ENCODE results near the gene ZNF200. TPM values are rescaled to one million over a fixed set of nuclear protein-coding genes. Genes with fewer than 3 reads are reported as not detected.

The ZNF200 gene
- total and polyA plus RNA-seq, 2 of the 13 experiments (the other 11 are each of a cell fraction or from before 2014, with no cell fraction given) = 3.5 to 16.5 TPM

DNA sequence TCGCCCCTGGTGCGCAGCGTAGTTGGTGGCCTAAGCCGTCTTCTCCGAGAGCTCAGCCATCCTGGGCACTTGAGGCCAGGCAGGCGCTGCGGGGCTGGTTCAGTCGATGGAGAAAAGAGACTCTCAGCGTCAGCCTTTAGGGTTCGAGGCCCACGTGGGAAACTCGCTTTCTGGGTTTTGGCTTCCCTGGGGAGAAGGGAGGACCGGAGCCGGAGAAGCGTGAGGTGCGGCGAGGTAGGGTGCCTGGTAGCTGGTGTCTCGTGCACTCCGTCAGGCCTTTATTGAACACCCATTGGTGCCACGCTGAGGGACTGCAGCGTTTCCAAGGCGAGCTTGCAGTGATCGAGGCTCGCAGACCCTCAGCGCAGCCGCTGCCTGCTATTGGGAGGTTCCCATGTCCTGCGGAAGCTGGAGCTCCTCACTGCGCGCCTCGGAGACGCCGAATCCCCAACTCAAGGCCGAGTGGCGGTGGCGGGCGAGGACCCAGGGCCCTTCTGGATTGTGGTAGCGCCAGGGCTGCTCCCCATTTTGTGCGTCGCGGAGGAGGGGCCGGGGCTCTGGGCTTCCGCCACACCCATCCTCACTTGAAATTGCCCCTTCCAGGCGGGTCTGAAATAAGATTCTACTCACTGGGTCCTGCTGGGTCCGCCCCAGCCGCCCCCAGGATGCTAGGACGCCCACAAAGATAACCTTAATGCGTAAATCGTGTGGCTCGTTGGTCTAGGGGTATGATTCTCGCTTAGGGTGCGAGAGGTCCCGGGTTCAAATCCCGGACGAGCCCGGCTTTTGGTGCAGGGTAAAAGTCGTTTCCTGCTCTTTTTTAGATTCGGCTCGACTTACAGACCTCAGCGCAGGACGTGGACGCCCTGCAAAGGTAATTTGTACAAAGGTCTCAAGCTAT lies 45.8 kb downstream of the ZNF200 start (continued):
- TF ChIP-seq, protein P1, sequence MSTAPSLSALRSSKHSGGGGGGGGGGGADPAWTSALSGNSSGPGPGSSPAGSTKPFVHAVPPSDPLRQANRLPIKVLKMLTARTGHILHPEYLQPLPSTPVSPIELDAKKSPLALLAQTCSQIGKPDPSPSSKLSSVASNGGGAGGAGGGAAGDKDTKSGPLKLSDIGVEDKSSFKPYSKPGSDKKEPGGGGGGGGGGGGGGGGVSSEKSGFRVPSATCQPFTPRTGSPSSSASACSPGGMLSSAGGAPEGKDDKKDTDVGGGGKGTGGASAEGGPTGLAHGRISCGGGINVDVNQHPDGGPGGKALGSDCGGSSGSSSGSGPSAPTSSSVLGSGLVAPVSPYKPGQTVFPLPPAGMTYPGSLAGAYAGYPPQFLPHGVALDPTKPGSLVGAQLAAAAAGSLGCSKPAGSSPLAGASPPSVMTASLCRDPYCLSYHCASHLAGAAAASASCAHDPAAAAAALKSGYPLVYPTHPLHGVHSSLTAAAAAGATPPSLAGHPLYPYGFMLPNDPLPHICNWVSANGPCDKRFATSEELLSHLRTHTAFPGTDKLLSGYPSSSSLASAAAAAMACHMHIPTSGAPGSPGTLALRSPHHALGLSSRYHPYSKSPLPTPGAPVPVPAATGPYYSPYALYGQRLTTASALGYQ (CRISPR knock-in tag; IDR thresholded peaks at IDR 0.05) = no peak; the same call in 1 of the 2 replicates
- TF ChIP-seq ZNF124 (CRISPR knock-in tag; IDR thresholded peaks at IDR 0.05) (no peak), GTF2F1 (IDR thresholded peaks at IDR 0.05; ENCODE audit: low read length) (no peak), HDAC1 (CRISPR knock-in tag; IDR thresholded peaks at IDR 0.05) (no peak), RBM22 (optimal IDR thresholded peaks at IDR 0.05; ENCODE audit: low read length) (peak; percentile 52), ZFX (CRISPR knock-in tag; IDR thresholded peaks at IDR 0.05; ENCODE audit: low read depth) (peak; percentile 57), ZNF260 (CRISPR knock-in tag; IDR thresholded peaks at IDR 0.05; ENCODE audit: borderline replicate concordance, low read depth) (no peak), TBL1XR1 (IDR thresholded peaks at IDR 0.05; ENCODE audit: borderline replicate concordance, low read length, partially characterized antibody) (no peak), FOXC1 (CRISPR knock-in tag; IDR thresholded peaks at IDR 0.05; ENCODE audit: borderline replicate concordance) (no peak), MEIS1 (CRISPR knock-in tag; IDR thresholded peaks at IDR 0.05; ENCODE audit: borderline replicate concordance) (no peak), NFE2L2 (IDR thresholded peaks at IDR 0.05; ENCODE audit: low read length) (no peak), SOX5 (CRISPR knock-in tag; IDR thresholded peaks at IDR 0.05; ENCODE audit: borderline replicate concordance) (no peak)
- TF ChIP-seq, protein P2, sequence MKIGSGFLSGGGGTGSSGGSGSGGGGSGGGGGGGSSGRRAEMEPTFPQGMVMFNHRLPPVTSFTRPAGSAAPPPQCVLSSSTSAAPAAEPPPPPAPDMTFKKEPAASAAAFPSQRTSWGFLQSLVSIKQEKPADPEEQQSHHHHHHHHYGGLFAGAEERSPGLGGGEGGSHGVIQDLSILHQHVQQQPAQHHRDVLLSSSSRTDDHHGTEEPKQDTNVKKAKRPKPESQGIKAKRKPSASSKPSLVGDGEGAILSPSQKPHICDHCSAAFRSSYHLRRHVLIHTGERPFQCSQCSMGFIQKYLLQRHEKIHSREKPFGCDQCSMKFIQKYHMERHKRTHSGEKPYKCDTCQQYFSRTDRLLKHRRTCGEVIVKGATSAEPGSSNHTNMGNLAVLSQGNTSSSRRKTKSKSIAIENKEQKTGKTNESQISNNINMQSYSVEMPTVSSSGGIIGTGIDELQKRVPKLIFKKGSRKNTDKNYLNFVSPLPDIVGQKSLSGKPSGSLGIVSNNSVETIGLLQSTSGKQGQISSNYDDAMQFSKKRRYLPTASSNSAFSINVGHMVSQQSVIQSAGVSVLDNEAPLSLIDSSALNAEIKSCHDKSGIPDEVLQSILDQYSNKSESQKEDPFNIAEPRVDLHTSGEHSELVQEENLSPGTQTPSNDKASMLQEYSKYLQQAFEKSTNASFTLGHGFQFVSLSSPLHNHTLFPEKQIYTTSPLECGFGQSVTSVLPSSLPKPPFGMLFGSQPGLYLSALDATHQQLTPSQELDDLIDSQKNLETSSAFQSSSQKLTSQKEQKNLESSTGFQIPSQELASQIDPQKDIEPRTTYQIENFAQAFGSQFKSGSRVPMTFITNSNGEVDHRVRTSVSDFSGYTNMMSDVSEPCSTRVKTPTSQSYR (CRISPR knock-in tag; IDR thresholded peaks at IDR 0.05; ENCODE audit: borderline replicate concordance) = no peak
- TF ChIP-seq, protein P3, sequence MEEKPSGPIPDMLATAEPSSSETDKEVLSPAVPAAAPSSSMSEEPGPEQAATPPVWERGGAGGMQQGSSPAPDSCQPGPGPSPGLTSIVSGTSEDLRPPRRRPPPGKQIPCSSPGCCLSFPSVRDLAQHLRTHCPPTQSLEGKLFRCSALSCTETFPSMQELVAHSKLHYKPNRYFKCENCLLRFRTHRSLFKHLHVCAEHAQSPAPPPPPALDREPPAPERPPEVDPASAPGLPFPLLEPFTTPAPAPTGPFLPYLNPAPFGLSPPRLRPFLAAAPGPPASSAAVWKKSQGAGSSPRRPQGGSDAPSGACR (CRISPR knock-in tag; IDR thresholded peaks at IDR 0.05) = no peak
- TF ChIP-seq, protein P4, sequence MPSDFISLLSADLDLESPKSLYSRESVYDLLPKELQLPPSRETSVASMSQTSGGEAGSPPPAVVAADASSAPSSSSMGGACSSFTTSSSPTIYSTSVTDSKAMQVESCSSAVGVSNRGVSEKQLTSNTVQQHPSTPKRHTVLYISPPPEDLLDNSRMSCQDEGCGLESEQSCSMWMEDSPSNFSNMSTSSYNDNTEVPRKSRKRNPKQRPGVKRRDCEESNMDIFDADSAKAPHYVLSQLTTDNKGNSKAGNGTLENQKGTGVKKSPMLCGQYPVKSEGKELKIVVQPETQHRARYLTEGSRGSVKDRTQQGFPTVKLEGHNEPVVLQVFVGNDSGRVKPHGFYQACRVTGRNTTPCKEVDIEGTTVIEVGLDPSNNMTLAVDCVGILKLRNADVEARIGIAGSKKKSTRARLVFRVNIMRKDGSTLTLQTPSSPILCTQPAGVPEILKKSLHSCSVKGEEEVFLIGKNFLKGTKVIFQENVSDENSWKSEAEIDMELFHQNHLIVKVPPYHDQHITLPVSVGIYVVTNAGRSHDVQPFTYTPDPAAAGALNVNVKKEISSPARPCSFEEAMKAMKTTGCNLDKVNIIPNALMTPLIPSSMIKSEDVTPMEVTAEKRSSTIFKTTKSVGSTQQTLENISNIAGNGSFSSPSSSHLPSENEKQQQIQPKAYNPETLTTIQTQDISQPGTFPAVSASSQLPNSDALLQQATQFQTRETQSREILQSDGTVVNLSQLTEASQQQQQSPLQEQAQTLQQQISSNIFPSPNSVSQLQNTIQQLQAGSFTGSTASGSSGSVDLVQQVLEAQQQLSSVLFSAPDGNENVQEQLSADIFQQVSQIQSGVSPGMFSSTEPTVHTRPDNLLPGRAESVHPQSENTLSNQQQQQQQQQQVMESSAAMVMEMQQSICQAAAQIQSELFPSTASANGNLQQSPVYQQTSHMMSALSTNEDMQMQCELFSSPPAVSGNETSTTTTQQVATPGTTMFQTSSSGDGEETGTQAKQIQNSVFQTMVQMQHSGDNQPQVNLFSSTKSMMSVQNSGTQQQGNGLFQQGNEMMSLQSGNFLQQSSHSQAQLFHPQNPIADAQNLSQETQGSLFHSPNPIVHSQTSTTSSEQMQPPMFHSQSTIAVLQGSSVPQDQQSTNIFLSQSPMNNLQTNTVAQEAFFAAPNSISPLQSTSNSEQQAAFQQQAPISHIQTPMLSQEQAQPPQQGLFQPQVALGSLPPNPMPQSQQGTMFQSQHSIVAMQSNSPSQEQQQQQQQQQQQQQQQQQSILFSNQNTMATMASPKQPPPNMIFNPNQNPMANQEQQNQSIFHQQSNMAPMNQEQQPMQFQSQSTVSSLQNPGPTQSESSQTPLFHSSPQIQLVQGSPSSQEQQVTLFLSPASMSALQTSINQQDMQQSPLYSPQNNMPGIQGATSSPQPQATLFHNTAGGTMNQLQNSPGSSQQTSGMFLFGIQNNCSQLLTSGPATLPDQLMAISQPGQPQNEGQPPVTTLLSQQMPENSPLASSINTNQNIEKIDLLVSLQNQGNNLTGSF (CRISPR knock-in tag; IDR thresholded peaks at IDR 0.05) = 0 out of 2 replicates have a peak, but pooled peaks have one; percentile 26
- TF ChIP-seq, protein P5, sequence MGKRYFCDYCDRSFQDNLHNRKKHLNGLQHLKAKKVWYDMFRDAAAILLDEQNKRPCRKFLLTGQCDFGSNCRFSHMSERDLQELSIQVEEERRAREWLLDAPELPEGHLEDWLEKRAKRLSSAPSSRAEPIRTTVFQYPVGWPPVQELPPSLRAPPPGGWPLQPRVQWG (CRISPR knock-in tag; IDR thresholded peaks at IDR 0.05; ENCODE audit: borderline replicate concordance, low read depth) = no peak
- TF ChIP-seq, protein P6, sequence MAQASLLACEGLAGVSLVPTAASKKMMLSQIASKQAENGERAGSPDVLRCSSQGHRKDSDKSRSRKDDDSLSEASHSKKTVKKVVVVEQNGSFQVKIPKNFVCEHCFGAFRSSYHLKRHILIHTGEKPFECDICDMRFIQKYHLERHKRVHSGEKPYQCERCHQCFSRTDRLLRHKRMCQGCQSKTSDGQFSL (CRISPR knock-in tag; IDR thresholded peaks at IDR 0.05) = no peak

Data from HepG2 (cell line).